CD4-positive, alpha-beta T cell treated with Interleukin-17A for 1 hour (primary cell): ENCODE measurements around the gene IL22RA1.

Source experiments
- DNase-seq: peaks from one replicate; pipeline ENCODE4 v3.0.0-alpha.2; 2020

IL22RA1 gene

GRCh38 chr1:24069817-24070216, 73.1 kb downstream of the IL22RA1 start:
- no peak for DNase-seq
